C4-2B (cell line): ENCODE data around the gene TUBB4B.
A peak's percentile ranks its signal among the peaks of the same experiment; 100 is the strongest.

Source experiments
- H3K27ac ChIP-seq: fragments of 450-650 bp; 2 replicates; pipeline ENCODE4 v1.5.1; 2017
- CTCF ChIP-seq: fragments of 450-650 bp; conservative IDR thresholded peaks from 2 replicates; pipeline ENCODE4 v1.5.1; 2017; ENCODE audit warnings: mild to moderate bottlenecking
- ZFX ChIP-seq: fragments of 450-650 bp; IDR thresholded peaks from 2 replicates; pipeline ENCODE4 v1.6.1; 2017

Gene TUBB4B

GRCh38 chr9:137218754-137219271 is 22.3 kb upstream of the TUBB4B start:
- H3K27ac ChIP-seq: peak overlapping the region; percentile 98
- TF ChIP-seq ZFX: no peak
- no peak for TF ChIP-seq CTCF

- no peak for TF ChIP-seq CTCF
- no peak for TF ChIP-seq ZFX
- peak overlapping the region; percentile 98 for H3K27ac ChIP-seq
Measured at GRCh38 chr9:137219757-137220316, 21.2 kb upstream of the TUBB4B start.

DNA sequence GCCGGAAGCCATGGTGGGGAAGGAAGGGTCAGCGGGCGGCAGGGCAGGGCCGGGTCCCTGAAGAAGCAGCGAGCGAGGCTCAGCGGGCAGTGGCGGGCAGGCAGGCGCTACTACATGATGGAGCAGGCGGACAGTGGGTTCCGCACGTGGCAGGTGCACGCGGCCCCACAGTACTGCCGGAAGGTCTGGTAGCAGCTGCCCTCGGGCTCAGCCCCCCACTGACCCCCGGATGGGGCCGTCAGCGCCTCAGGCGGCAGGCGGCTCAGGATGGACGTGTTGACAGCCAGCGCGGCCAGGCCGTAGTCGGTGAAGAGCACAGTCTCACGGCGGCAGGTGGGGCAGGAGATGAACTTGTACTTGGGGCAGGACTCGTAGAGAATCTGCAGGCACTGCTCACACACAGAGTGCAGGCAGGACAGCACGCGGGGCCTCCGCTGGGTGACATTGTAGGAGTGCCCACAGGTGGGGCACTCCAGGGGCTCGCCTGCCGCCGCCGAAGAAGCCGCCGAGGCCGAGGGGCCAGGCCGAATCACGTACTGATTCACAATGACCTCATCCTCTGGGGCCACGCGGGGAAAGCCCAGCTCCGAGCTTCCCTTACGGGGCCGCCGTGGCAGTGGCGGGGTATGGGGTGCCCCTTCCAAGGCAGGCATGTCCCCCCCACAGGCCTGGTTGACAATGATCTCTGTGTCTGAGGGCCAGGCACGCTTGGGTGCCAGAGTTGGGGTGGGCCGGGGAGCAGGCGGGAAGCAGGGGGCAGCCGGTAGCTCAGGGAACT is 20.6 kb upstream of the TUBB4B start:
- H3K27ac ChIP-seq: no peak overlapping the region; the same call in 1 of the 2 replicates
- TF ChIP-seq CTCF (no peak), ZFX (no peak)

- TF ChIP-seq CTCF: no peak
- TF ChIP-seq ZFX: no peak
- H3K27ac ChIP-seq: peak overlapping the region; percentile 88
Measured at GRCh38 chr9:137221095-137221505, 20.0 kb upstream of the TUBB4B start.

DNA sequence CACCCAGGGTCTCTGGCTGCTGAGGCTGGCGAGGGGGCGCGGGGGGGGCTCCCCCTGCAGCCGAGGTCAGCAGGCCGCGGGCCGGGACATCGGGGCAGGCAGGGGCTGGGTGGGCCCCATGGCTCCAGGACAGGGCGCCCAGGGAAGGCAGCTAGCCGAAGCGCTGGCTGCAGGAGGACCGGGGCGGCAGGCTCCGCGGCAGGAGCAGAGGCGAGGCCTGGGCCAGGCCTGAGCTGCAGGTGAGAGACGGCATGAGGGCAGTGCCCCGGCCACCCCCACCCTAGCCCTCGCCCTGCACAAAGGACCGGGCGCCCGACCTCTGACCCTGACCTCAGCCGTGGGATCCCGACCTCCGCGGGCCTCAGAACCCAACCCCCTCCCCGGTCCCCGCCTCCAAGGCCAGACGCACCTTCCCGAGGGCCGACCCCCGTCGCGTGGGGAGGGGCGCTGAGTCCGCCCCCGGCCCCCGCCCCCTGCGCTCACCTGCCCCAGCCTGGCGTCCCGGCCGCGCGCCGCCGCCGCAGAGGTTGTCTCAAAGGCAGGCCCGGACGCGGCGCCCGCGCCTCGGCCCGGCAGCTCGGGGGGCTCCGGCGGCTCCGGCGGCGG is 19.5 kb upstream of the TUBB4B start:
- peak; percentile 33 for TF ChIP-seq ZFX
- no peak for TF ChIP-seq CTCF
- H3K27ac ChIP-seq: peak overlapping the region; percentile 88

DNA sequence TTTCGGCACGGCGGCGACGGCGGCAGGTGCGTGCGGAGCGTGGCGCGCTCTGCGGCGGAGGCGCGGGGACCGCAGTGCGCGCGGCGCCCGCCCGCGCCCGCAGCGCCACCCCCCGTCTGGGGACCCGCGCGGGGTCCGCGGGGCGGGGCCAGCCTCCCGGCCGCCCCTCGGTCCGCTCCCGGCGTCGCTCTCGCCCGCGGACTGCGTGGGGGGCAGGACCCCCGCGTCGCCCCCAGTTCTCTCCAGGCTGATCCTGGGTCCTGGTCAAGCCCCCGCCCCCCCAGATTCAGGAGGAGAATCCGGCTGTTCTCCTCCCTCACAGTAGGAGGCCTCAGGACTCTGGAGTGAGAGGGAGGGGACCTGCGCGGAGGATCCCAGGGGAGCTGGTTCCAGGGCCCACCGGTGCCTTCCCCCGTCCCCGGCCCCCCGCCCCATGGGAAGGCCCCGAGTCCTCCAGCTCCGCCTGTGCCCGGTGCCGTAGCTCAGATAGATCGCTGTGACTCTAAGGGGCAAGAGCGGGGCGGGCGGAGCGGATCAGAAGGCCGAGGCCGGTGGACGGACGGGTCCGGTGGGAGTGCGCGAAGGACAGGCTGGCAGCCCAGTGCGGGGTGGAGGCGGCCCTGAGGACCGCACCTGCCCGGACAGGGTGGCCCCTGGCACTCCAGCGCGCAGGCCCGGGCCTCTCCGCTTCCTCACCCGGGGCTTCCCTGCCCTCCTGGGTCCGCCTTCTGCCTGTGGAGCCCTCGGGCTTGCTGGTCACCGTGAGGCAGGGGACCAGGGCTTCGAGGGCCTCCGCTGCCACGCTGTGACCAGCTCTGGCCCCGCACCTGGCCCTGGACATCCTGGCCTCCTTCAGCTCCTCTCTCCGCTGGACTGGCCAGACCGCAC is 18.7 kb upstream of the TUBB4B start, which contains the start of gene RNF208:
Gene RNF208 (minus strand): TSS at position 51 of the 888 bp plus-strand sequence. CDS start 1,028 bp downstream, outside the sequence.
- peak within 1 kb of the TSS; percentile 88 for H3K27ac ChIP-seq
- TF ChIP-seq CTCF (no peak), ZFX (peak; percentile 65)
